ENCODE data around the gene NOTCH1. TPM values are rescaled to one million over a fixed set of nuclear protein-coding genes. Genes with fewer than 3 reads are reported as not detected.

The NOTCH1 gene
- total RNA-seq, 3 donors from 2014 or later: 12.6 to 33.8 (median 21.1) TPM

GRCh38 chr9:136587145-136587943 lies 41.5 kb upstream of the NOTCH1 start:
- H3K27me3 ChIP-seq: no peaks in the 10 kb centered on the region
- no peak for DNase-seq (ENCODE audit: low spot score in 2 of 2)
- H3K9me3 ChIP-seq: no peaks in the 10 kb centered on the region
- intact Hi-C loops (cut with DNase I; ENCODE audit: low total_unique reads): no loop called here
- peak overlapping the region in 1 of 3 donors; percentile 14 for H3K4me3 ChIP-seq
- no peak for TF ChIP-seq CTCF (IDR thresholded peaks at IDR 0.05)
- TF ChIP-seq POLR2A (IDR thresholded peaks at IDR 0.05): no peak
- H3K27ac ChIP-seq: no peak overlapping the region
- no peaks in the 10 kb centered on the region for H3K36me3 ChIP-seq
- peaks cover 2 to 15% of the 10 kb centered on the region in 2 donors for H3K4me1 ChIP-seq

- Histone ChIP-seq H3K9me3 (no peaks in the 10 kb centered on the region), H3K27ac (no peak overlapping the region), H3K27me3 (no peaks in the 10 kb centered on the region), H3K4me1 (peaks cover 2 to 15% of the 10 kb centered on the region in 2 donors), H3K36me3 (no peaks in the 10 kb centered on the region), H3K4me3 (no peak overlapping the region)
- DNase-seq (ENCODE audit: low spot score in 2 of 2): no peak
- no peak for TF ChIP-seq POLR2A (IDR thresholded peaks at IDR 0.05)
- intact Hi-C loops (cut with DNase I; ENCODE audit: low total_unique reads): no loop called here
Measured at GRCh38 chr9:136586391-136586953, 40.6 kb upstream of the NOTCH1 start.

GRCh38 chr9:136585531-136586120 lies 39.8 kb upstream of the NOTCH1 start:
- no peaks in the 10 kb centered on the region for H3K9me3 ChIP-seq
- no peak for DNase-seq (ENCODE audit: low spot score in 2 of 2)
- intact Hi-C loops (cut with DNase I; ENCODE audit: low total_unique reads): no loop called here
- H3K36me3 ChIP-seq: no peaks in the 10 kb centered on the region
- H3K4me3 ChIP-seq: no peak overlapping the region
- H3K27me3 ChIP-seq: no peaks in the 10 kb centered on the region
- H3K27ac ChIP-seq: no peak overlapping the region
- TF ChIP-seq POLR2A (IDR thresholded peaks at IDR 0.05): no peak
- no peak for TF ChIP-seq POLR2AphosphoS5 (IDR thresholded peaks at IDR 0.05)
- no peak for TF ChIP-seq CTCF (IDR thresholded peaks at IDR 0.05)
- H3K4me1 ChIP-seq: peaks cover 2 to 15% of the 10 kb centered on the region in 2 donors

GRCh38 chr9:136584934-136585333 lies 39.1 kb upstream of the NOTCH1 start:
- no peak overlapping the region for H3K27ac ChIP-seq
- no peak for TF ChIP-seq CTCF (IDR thresholded peaks at IDR 0.05)
- TF ChIP-seq POLR2AphosphoS5 (IDR thresholded peaks at IDR 0.05): no peak
- TF ChIP-seq POLR2A (IDR thresholded peaks at IDR 0.05): no peak
- intact Hi-C loops (cut with DNase I; ENCODE audit: low total_unique reads): no loop called here
- H3K36me3 ChIP-seq: no peaks in the 10 kb centered on the region
- H3K9me3 ChIP-seq: no peaks in the 10 kb centered on the region
- no peaks in the 10 kb centered on the region for H3K27me3 ChIP-seq
- DNase-seq (ENCODE audit: low spot score in 2 of 2): no peak
- no peak overlapping the region for H3K4me3 ChIP-seq
- H3K4me1 ChIP-seq: peaks cover 2 to 15% of the 10 kb centered on the region in 2 donors

- H3K27ac ChIP-seq: no peak overlapping the region
- intact Hi-C loops (cut with DNase I; ENCODE audit: low total_unique reads): no loop called here
- no peak for TF ChIP-seq POLR2A (IDR thresholded peaks at IDR 0.05)
- TF ChIP-seq CTCF (IDR thresholded peaks at IDR 0.05): no peak
- no peak for TF ChIP-seq POLR2AphosphoS5 (IDR thresholded peaks at IDR 0.05)
Measured at GRCh38 chr9:136584401-136584932, 38.6 kb upstream of the NOTCH1 start.

More at GRCh38 chr9:136584401-136584932, 38.6 kb upstream of the NOTCH1 start:
- Histone ChIP-seq H3K9me3 (no peaks in the 10 kb centered on the region), H3K27me3 (no peaks in the 10 kb centered on the region), H3K4me3 (no peak overlapping the region), H3K36me3 (no peaks in the 10 kb centered on the region), H3K4me1 (peaks cover 2 to 15% of the 10 kb centered on the region in 2 donors)
- DNase-seq (ENCODE audit: low spot score in 2 of 2): no peak
